T1000 (cell line): ENCODE data around the gene VPS4B.
A peak's percentile ranks its signal among the peaks of the same experiment; 100 is the strongest.
"Not testable (repeated sequence)": the region's sequence is repeated elsewhere in the genome, so short reads cannot be mapped to it uniquely, and the experiment has no call there.

ENCODE experiments used
- DNase-seq: peaks from one replicate; lab custom pipeline; 2025; ENCODE audit warnings: mixed read lengths; lab: John Stamatoyannopoulos, UW

VPS4B gene

DNA sequence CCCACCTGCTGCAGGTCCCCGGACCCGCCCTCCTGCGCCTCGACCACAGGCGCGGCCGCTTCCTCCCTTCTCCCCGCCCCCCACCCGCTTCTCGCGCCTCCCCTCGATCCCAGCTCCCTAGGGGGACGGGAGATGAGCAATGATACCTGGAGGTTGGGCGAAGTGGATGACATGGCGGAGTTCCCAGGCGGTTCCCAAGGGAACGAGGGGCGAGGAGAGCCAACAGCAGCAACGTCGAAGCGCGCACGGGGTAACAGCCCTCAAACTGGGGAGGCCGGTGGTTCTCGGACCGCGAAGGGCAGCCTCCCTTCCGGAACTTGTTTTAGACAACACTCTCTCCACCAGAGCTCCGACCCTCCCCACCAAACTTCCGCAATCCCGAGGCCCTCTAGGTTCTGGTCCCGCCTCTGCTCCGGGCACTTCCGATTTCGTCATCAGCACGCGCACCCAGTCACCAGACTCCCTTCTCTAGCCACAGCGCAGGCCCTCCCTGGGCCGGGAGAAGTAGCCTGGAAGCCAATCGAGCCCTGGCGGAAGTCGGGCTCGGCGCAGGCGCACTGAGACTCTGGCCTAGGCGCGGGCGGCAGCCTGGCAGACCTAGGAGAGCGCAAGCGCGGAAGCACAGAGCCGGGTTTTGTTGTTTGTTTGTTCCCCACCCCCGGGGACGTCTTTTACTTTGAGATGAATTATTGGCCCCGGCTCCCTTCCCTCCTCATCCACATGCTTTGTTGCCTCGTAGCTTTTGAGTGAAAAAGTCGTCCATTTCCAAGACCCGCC lies at the start of gene VPS4B:
TSS of gene VPS4B (minus strand) at position 390 of the 777 bp plus-strand sequence. CDS start at position 173, 217 bp downstream.
- DNase-seq = peak; percentile 95

DNA sequence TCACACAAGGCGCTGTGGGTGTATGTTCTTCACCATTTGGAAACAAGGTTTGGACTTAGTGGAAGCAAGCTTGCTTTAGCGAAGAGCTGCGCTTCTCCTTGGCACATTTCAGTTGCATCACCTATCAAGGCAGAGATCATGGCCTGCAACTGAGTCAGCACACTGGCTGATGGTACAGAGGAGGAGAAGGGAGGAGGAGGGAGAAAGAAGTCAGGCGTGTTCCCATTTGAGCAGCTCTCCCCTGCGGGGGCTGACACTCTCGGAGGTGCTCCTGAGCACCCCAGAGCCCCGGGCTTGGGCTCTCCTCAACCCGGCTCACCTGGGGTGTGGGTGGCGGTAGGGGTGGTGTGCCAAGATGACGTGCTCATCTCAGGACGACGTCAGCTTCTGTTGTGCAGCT lies 48.5 kb upstream of the VPS4B start:
- no peak for DNase-seq

DNA sequence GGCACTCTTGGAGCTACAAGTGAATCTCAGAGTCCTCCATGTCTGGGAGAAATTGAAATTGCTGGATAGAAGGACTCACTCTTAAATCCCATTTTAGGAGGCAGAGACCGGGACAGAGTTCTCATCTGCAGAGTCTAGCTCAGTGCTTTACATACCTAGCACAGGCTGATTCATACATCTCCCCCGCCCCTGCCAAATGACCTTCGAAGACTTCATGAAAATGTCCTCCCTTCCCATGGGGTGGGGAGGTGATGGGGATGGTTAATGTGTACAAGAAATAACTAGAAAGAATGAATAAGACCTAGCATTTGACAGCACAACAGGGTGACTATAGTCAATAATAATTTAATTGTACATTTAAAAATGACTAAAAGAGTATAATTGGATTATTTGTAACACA lies 46.3 kb upstream of the VPS4B start:
- no peak for DNase-seq

DNA sequence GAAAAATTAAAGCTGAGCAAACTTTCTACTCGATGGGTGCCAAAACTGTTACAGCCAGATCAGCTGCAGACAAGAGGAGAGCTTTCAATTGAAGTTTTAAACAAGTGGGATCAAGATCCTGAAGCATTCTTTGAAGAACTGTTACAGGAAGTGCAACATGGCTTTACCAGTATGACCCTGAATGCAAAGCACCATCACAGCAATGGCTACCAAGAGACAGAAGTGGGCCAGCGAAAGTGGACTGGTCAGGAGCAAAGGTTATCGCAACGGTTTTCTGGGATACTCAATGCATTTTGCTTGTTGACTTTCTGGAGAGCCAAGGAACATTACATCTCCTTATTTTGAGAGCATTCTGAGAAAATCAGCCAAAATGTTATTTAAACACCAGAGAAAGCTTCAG lies 45.4 kb upstream of the VPS4B start:
- no peak for DNase-seq

DNA sequence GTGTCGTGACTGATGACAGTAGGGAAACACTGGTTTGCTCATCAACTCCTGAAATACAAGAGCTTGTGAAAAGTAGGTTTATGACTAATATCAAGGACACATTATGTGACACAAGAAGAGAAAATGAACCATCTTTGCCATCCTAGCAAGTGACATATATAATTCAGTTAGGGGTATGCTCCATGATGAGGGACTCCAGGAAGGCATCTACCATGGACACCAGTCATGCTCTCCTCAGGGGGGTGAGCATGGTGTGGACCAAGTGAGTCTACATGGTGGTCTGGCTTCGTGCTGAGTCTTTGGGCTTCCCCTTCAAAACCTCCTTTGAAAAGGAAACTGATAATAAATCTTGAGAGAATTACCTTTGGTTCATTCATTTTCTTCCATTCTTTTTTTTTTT lies 42.8 kb upstream of the VPS4B start:
- no peak for DNase-seq

DNA sequence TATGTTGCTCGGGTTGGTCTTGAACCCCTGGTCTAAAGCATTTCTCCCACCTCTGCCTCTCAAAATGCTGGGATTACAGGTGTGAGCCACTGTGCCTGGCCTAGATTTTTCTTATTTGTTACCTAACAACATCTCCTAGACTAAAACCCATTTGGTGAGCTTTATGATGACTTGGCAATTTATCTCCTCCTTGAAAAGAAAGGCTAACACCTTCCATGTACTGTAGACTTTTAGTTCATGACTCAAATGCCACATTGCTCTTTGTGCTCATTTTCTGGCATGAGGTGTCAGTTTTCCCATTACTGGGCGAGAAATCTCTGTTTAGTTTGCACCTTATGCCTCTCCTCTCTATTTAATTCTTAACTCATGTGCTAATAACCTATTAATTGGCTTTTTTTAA lies 42.2 kb upstream of the VPS4B start:
- no peak for DNase-seq

DNA sequence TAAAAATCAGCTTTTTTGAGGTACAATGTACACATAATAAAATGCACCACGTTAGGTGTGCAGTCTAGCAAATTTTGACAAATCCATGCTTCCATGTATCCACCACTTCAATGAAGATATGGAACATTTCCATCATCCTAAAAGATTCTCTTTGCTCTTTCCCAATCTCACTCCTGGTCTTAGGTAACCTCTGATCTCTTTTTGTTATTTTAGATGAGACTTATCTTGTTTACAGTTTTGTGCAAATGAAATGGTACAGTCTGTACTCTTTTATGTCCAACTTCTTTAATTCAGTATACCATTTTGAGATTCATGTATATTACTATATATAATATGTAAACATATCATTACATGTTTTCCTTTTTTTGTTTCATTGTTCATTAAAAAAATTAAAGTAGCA lies 38.1 kb upstream of the VPS4B start:
- DNase-seq = no peak

DNA sequence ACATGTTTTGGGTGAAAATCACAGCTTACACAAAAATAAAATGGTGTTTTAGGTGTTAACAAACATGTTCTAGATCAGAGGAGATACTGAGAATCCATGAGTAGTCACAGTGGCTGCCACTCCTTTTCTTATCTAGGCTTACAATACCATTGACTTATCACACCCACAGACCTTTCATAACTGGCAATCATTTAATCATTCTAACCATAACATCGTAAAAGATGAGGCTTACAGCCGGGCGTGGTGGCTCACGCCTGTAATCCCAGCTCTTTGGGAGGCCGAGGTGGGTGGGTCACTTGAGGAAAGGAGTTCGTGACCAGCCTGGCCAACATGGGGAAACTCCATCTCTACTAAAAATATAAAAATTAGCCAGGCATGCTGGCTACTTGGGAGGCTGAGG lies 35.7 kb upstream of the VPS4B start:
- DNase-seq = no peak

DNA sequence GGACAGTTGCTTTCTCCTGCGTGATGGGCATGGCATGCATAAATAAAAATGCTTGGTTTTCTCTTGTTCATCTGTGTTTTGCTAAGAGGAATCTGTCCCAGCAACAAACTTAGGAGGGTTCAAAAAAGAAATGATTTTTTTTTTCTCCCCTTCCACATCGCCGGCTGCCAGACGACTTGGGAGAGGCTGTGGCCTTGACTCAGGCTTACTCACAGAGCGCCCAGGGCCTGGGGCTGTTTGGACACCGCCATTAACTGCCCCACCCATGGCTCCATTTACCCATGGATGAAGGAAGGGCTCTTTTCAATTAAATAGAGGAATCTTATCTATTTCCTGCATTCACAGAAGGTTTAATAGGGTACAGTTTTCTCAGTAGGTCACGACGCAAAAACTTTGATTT lies 32.2 kb upstream of the VPS4B start:
- DNase-seq = peak; percentile 53

DNA sequence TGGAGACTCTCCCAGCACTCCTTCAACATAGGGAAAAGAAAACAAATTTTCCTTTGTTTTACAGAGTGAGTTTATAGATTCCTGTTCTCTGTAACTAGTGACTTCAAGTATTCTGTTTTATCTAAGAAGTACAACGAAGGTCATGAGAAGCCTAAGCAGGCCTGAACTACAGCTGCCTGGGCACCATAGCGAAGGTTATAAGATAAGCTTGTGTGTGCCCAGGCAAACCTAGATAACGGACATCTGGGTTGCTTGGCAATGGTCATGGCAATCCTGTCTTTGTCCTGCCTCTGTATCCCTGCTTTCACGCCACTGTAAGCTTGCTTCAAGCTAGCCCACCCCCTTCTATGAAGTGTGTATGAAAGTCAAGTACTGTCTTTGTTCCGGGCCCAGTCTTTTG lies 30.5 kb upstream of the VPS4B start:
- not testable (repeated sequence) for DNase-seq

DNA sequence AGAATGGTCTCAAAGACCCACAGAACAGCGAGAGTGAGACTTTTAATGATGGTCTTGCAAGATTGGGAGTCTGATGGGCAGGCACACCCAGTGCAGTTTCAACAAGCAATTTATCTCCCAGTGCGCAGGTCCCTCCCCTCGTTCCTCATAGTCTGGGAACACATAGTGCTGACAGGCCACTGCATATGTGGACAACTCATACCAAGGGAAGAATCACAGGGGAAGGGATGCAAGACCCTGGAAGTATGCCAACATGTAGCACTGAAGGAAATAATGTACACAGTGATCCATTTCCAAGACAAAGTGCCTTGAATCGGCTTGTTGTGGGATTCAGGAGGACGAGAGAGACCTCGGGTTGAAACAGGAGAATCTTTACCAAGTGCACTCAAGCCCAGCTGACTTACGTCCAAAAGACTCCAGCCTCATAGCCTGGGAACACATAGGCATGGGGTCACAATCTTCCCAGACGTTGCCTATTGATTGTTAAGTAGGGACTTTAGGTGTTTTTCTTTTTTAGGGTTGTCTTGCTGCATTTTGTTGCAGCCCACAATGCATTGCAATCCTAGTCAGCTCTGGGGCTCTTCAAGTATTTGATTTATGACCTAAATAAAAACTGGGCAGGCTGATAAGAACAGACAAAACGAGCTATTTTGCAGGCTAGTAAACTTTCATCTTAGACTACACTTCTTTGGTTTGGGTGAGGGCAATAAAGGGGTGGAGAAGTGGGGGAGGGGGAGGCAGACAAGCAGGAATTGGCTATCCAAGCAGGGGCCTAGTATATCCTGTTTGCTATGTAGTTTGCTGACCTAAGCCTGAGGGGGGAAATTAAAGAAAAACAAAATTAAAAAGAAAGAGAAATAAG lies 29.8 kb upstream of the VPS4B start:
- DNase-seq = no peak

DNA sequence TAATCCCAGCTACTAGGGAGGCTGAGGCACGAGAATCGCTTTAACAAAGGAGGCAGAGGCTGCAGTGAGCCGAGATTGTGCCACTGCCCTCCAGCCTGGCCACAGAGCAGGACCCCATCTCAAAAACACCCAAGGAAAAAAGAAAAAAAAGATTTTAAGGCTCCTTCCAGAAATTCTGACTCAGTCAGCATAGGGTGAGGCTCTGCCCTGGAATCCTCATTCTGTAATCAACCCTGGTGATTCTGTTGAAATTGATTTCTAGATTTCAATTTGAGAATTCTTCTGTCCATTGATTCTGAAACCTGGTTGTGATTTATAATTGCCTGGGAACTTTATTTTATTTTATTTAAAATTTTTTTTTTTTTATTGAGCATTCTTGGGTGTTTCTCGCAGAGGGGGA lies 27.1 kb upstream of the VPS4B start:
- DNase-seq = no peak

DNA sequence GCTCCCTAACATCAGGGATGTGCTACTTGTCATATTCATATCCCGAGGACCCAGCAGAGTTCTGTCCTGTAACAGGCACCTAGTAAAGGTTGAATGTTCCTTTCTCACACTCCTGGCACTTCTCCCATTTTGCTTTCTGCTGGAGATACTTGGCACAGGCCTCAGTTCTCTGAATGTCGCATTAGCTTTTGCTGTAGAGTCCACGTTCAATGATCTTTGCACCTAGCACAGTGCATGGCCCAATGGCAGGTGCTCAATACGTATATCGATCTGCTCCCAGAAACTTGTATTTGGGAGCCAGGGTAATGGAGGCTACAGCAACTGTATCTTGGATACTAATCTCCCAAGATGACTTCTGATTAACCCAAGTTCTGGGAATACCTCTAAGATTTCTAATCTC lies 24.8 kb upstream of the VPS4B start:
- no peak for DNase-seq

DNA sequence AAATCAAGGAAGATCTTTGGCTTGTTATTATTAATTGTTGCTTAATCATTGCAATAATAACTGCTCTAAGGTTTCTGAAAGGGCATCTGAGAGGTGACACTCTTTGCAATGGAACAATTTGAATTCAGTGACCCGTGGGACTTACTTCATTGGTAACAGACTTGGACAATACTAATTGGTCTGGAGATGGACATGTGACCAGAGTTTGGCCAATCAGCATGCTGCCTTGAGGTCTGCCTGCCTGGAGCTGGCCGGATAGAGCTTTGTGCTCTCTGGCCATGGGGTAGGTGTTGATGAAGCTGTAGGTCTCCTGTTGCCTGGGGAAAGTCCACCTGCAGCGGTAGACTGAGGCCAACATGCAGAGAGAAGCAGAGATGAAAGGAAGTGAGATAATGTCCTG lies 24.0 kb upstream of the VPS4B start:
- DNase-seq = no peak

DNA sequence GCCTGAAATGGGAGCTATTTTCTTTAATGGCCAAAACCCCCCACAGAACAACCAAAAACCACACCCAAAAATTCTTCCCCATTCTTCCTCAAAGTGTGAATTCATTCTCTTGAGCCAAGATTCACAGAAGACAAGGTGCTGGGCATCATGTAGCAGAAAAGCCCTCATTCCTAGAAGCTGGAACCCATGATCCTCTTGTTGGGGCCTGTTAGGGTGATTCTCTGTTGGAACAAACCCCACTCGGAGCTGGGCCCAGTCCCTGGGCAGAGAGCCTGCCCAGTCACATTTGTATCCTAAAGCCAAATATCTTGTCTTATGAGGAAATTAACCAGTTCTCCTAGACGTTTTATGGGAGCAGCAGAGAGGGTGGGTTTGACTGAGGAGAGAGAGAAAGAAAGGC lies 22.8 kb upstream of the VPS4B start:
- no peak for DNase-seq

DNA sequence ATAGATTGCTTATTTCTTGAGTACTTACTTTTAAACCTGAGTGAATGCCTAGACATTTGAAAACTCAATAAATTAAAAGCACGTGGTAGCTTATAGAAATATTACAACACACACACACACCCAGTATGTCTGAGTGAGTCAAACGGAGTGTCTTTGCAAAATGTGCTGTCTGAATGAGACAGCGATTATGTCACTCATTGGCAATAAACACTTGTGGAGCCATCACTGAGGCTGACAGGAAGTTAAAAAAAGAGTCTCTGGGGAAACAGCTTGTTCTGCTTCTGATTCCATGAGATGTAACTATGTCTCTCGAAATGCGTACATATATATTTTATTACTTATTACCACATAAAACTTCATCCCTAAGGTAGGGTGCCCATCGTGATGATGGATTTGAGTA lies 22.3 kb upstream of the VPS4B start:
- DNase-seq = no peak

DNA sequence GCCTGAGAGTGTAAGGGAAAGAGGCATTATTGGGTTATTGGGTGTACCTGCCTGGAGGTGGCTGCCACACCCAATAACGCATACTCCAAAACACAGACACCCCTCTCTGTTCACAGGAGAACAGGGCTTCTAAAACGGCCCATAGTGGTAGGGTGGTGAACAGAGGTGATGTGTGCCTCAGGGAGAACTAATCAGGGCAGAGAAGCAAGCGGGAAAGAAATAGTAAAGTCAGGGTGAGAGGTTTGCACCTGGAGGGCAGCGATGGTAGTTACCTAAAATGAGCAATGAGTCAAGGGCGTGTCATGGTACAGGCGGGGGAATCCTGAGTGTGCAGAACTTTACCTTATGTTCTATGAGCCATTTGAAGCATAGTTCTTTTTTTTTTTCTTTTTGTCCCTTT lies 21.6 kb upstream of the VPS4B start:
- DNase-seq = no peak

DNA sequence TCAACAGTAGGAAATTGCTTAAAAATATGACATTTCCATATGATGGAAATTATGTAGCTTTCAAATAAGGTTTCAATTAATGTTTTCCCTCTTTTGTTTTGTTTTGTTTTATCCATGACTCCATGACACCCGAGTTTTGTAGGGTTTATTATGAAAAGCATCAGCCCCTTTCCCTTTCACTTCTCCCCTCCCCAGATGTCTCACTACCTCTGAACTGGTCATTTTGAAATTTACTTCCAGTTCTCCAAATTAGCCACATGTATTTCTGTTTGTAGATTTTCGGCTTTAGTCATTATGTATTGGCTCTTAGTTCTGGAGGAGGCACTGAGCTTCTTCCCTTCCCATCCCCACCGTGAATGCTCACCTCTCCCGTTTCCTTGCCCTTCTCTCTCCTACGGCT lies 18.6 kb upstream of the VPS4B start:
- no peak for DNase-seq

DNA sequence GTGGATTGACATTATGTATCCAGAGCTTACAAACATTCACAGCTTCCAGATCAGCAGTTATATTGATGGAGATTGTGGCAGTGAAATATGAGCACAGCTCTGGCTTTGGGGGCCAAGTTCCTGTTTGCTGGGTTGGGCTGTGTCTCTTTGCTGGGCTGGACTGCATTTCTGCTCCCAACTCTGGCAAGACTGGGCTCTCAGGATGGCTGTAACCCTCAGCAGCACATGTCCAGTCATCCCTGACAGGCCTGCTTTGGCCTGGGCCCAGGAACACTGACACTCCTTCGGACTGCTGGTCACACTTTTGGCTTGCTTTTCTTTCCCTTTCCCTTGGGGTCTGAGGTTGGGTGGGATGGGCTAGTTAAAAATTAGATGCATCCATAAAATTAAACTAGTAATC lies 17.9 kb upstream of the VPS4B start:
- DNase-seq = no peak

DNA sequence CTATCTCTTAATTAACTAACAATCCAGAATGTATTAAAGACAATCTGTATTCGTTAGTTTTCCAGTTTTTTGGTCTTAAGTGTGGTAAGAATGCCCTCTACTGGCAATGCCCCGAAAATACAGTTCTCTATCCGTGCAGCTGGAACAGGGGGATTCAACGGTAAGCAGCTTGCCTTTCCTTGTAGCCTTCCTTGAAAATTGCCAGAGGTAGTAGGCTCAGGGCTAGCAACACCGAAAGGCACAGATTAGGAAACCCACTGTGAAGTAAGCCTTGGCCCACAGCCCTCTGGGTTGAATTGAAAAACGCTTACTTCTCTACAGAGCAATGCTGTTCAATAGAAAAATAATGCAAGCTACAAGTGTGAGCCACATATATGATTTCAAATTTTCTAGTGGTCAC lies 17.1 kb upstream of the VPS4B start:
- no peak for DNase-seq

DNA sequence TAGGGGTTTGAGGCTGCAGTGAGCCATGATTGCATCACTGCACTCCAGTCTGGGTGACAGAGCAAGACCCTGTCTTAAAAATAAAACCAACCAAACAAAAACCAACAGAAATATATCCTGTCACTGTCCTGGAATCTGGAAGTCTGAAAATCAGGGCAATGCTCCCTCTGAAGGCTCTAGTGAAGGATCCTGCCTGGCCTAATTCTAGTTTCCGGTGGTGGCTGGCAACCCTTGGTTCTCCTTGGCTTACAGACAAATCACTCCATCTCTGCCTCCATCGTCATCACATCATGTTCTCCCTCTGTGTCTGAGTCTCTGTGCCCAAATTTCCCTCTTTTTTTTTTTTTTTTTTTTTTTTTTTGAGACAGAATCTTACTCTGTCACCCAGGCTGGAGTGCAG lies 15.9 kb upstream of the VPS4B start:
- no peak for DNase-seq

DNA sequence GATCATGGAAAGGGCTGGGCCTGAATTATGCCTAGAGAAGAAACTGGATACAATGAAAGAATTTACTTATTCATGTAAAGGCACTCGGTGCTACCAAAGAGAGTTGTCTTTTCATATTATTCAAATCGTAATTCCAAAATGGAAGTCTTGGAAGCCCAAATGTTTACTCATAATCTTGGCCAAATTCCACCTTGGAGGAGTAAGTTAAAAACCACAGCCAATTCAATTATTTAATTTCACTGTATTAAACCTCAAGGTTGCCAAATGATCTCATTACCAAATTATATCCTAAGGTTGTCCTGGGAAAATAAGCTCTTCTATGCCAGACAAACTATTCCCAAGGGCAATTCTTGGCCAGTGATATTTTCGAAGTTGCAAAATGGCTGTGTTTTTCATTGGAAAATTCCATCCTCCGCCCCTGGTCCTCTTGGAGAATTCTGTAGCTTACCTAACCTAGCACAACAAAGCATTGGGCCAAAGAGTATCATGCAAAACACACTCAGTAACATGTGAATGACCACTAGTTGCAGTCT lies 11.1 kb upstream of the VPS4B start:
- no peak for DNase-seq

DNA sequence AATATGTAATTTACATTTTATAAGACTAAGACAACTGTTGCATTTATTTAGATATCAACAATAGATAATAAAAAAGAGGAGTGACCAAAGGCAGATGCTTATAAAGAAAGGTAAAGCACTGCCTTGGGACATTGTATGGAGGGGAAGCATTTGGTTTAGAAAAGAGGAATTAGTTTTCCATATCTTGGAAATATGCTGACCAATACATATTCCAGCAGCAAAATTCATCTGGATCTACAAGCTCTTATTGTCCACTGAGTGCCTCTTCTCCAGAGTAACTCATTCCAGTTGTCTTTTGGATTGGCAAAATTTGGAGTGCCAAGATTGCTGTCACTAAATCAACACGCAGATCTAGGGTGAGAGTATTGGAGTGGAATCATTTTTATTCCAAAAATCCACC lies 8.9 kb upstream of the VPS4B start:
- no peak for DNase-seq
